Esophagus squamous epithelium (tissue), 4 donors: ENCODE measurements around the gene GSG1L.

ENCODE experiments used
- POLR2A ChIP-seq, 4 donors: fragments of 450-650 bp; IDR thresholded peaks; one replicate each; pipeline ENCODE4 v1.6.1; 2017; ENCODE audit warnings: antibody characterized with exemption in 4 of 4, mild to moderate bottlenecking in 4 of 4, moderate library complexity in 3 of 4
- TF ChIP-seq, protein P1 (sequence below), 6 experiments: fragments of 450-650 bp in 4 of 6; fragments of 200-600 bp in 2 of 6; sonication (generic) in 2 of 6; IDR thresholded peaks; one replicate each; pipeline ENCODE4 v1.5.1; 2016 to 2019; ENCODE audit warnings: antibody characterized with exemption in 6 of 6, mild to moderate bottlenecking in 4 of 6, moderate library complexity in 4 of 6

DNA sequence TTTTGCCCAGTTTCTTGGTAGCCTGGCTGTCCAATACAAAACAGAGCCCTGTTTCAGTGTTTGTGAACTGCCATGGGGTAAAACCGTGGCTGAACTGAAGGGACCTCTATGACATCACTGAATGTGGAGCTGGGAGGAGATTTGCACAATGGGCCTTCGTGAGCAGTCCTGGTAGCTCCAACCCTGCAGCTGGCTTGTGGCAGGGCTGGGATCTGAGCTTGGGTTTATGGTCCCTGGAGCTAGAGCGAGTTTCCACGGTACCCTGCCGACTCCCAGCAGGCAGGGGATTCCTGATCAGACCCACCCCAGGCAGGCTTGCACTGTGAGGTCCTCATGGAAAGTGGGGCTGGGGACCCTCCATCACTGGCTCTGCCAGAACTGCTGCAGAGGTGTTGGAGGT is 247.0 kb downstream of the GSG1L start:
- TF ChIP-seq, protein P1, sequence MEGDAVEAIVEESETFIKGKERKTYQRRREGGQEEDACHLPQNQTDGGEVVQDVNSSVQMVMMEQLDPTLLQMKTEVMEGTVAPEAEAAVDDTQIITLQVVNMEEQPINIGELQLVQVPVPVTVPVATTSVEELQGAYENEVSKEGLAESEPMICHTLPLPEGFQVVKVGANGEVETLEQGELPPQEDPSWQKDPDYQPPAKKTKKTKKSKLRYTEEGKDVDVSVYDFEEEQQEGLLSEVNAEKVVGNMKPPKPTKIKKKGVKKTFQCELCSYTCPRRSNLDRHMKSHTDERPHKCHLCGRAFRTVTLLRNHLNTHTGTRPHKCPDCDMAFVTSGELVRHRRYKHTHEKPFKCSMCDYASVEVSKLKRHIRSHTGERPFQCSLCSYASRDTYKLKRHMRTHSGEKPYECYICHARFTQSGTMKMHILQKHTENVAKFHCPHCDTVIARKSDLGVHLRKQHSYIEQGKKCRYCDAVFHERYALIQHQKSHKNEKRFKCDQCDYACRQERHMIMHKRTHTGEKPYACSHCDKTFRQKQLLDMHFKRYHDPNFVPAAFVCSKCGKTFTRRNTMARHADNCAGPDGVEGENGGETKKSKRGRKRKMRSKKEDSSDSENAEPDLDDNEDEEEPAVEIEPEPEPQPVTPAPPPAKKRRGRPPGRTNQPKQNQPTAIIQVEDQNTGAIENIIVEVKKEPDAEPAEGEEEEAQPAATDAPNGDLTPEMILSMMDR (IDR thresholded peaks at IDR 0.05) = no peak
- no peak for TF ChIP-seq POLR2A (IDR thresholded peaks at IDR 0.05)
